Sigmoid colon (tissue), 7 donors: Measurements from ENCODE around the gene LETM1. TPM values are rescaled to one million over a fixed set of nuclear protein-coding genes. Genes with fewer than 3 reads are reported as not detected.

Source experiments
- DNase-seq: peaks from one replicate; pipeline ENCODE4 v3.0.0-alpha.2; 2019
- H3K27ac ChIP-seq, 4 donors: fragments of 200-600 bp; sonication (generic); one replicate each; pipeline ENCODE4 v1.5.1; 2016 to 2019; ENCODE audit warnings: mild to moderate bottlenecking in 1 of 4
- H3K27me3 ChIP-seq, 3 donors: fragments of 200-600 bp; sonication (generic); one replicate each; pipeline ENCODE4 v1.5.1; 2019; ENCODE audit warnings: mild to moderate bottlenecking in 1 of 3
- H3K36me3 ChIP-seq, 4 donors: fragments of 200-600 bp; sonication (generic); one replicate each; pipeline ENCODE4 v1.5.1; 2016 to 2019
- H3K4me1 ChIP-seq, 4 donors: fragments of 200-600 bp; sonication (generic); one replicate each; pipeline ENCODE4 v1.5.1; 2017 to 2019
- H3K4me3 ChIP-seq, 4 donors: fragments of 200-600 bp; sonication (generic); one replicate each; pipeline ENCODE4 v1.5.1; 2017 to 2019; ENCODE audit warnings: mild to moderate bottlenecking in 2 of 4, moderate library complexity in 1 of 4
- H3K9me3 ChIP-seq, 4 donors: fragments of 200-600 bp in 3 of 4; sonication (generic) in 3 of 4; one replicate each; pipeline versions ENCODE4 v1.5.1 to v1.6.1; 2013 to 2019
- EP300 ChIP-seq, 4 donors: sonication (generic); formaldehyde crosslinking; IDR thresholded peaks; one replicate each; pipeline ENCODE4 v1.6.1; 2017; ENCODE audit warnings: antibody characterized with exemption in 4 of 4
- POLR2A ChIP-seq, 2 donors: fragments of 450-650 bp; IDR thresholded peaks; one replicate each; pipeline ENCODE4 v1.6.1; 2016; ENCODE audit warnings: antibody characterized with exemption in 2 of 2, mild to moderate bottlenecking in 2 of 2, moderate library complexity in 2 of 2
- POLR2AphosphoS5 ChIP-seq, 4 donors: sonication (generic); formaldehyde crosslinking; IDR thresholded peaks; one replicate each; pipeline ENCODE4 v1.6.1; 2017; ENCODE audit warnings: antibody characterized with exemption in 4 of 4
- WGBS, 2 donors: extraction: QIAGEN DNeasy Blood & Tissue Kit; methylation state at CpG; one replicate each; pipeline ENCODE4 v1.1.7; 2013; 5-methylcytosine and 5-hydroxymethylcytosine counted together
- intact Hi-C: fragments of 100-400 bp; cut with DNase I; formaldehyde crosslinking; loops from one replicate; pipeline ENCODE4 v1.15.1; 2023
- polyA plus RNA-seq, 3 donors: library from polyadenylated mRNA; stranded (reverse); fragments of 200-250 nt; gene quantifications; one replicate each; pipeline ENCODE4 v1.2.3, GENCODE V29; 2013
- total RNA-seq, 4 donors: library from RNA; depleted of rRNA; stranded (reverse); fragments of >200 nt; gene quantifications; one replicate each; pipeline ENCODE4 v1.1.0, GENCODE V29; 2016
- TF ChIP-seq, protein P1 (sequence below), 4 experiments: fragments of 450-650 bp in 3 of 4; fragments of 200-600 bp in 1 of 4; IDR thresholded peaks; one replicate each; pipeline ENCODE4 v1.5.1; 2016 to 2019; ENCODE audit warnings: antibody characterized with exemption in 4 of 4, mild to moderate bottlenecking in 3 of 4, moderate library complexity in 2 of 4
- donor health status: healthy with polysubstance abuse.
- donor health status: Bipolar disorder and iron deficiency.
- donor health status: healthy.

Gene LETM1
- total RNA-seq, result 10 to 100 TPM; 15.0 to 22.4 (median 17.8) TPM
- 10 to 100 TPM; 11.4 to 91.6 (median 36.1) TPM for polyA plus RNA-seq

DNA sequence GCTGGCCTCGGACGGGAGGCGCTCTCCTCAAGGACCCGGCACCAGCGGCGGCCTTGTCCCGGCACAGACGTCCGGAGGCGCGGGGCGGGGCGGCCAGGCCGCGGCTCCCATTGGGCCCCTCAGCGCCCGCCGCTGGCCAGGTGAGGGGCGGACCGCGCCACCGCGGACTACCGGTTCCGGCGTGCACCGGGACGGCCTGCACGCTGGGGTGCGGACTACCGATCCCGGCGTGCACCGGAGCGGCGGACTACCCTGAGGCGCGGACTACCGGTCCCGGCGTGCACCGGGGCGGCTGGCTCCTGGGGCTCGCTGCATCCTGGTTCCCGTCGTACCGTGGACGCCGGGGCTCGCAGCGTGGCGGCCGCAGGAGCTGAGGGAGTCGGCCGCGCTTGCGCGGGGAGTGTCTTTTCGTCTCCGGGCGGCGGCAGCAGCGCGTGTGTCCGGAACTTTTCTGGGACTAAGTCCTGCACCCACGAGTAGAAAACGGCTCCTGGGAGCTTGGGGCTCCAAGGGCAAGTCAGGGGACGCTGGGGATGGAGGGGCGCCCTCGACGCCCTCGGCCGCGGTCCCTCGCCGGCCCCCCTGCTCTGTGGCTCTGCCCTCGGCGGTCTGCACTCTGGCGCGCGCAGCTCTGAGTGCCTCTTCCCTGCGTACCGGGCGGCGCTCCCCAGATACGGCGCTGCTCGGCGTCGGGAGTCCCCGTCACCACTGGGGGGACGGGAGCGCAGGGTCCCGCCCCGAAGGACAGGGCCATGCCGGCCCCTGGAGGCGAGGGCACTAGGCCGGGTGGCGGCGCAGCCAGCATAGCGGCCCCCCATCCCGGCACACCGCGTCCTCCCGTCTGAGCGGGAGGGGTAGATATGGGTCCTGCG is at the start of gene LETM1:
Gene LETM1 (minus strand): TSS at position 86 of the 872 bp plus-strand sequence. CDS start 206 bp downstream, outside the sequence.
- H3K27ac ChIP-seq, result peak within 1 kb of the TSS; percentile 83 to 87 (median 86)
- TF ChIP-seq, protein P1, sequence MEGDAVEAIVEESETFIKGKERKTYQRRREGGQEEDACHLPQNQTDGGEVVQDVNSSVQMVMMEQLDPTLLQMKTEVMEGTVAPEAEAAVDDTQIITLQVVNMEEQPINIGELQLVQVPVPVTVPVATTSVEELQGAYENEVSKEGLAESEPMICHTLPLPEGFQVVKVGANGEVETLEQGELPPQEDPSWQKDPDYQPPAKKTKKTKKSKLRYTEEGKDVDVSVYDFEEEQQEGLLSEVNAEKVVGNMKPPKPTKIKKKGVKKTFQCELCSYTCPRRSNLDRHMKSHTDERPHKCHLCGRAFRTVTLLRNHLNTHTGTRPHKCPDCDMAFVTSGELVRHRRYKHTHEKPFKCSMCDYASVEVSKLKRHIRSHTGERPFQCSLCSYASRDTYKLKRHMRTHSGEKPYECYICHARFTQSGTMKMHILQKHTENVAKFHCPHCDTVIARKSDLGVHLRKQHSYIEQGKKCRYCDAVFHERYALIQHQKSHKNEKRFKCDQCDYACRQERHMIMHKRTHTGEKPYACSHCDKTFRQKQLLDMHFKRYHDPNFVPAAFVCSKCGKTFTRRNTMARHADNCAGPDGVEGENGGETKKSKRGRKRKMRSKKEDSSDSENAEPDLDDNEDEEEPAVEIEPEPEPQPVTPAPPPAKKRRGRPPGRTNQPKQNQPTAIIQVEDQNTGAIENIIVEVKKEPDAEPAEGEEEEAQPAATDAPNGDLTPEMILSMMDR (IDR thresholded peaks at IDR 0.05), result peak in 1 of 4 experiments; percentile 0
- TF ChIP-seq POLR2AphosphoS5 (IDR thresholded peaks at IDR 0.05) (peak; percentile 66 to 85 (median 84)), EP300 (IDR thresholded peaks at IDR 0.05) (no peak), POLR2A (IDR thresholded peaks at IDR 0.05) (peak; percentile 34 to 41)
- no peaks in the 10 kb centered on the region for H3K36me3 ChIP-seq
- intact Hi-C loops, result loop anchor here (1.0 to 5.0 kb wide), 3 partner anchors 14 to 144 kb away; partner anchors contain the start of gene SLBP
- WGBS, 2 donors, result 0% methylated on average over 107 of the region's 107 CpGs
- DNase-seq, result peak; percentile 98
- no peaks in the 10 kb centered on the region for H3K9me3 ChIP-seq
- H3K4me1 ChIP-seq, result peaks cover 0 to 33% (median 29%) of the 10 kb centered on the region in 4 donors
- no peaks in the 10 kb centered on the region for H3K27me3 ChIP-seq
- peak within 1 kb of the TSS; percentile 70 to 90 (median 76) for H3K4me3 ChIP-seq

DNA sequence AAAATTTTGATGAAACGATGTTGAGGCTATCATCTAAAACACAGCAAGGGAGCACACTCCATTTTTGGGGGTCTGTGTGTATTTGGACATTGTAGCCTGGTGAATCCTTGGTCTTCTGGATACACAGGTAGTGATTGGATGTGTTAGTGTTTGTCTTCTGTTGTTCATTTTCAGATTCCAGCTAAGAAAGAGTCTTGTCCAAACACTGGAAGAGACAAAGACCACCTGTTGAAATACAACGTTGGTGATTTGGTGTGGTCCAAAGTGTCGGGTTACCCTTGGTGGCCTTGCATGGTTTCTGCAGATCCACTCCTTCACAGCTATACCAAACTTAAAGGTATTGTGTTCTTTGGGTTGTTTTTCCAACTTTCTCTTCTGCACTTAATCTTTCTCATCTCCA is 48.1 kb upstream of the LETM1 start:
- intact Hi-C loops, result no loop called here
- H3K36me3 ChIP-seq, result peaks cover 0 to 57% (median 10%) of the 10 kb centered on the region in 4 donors

DNA sequence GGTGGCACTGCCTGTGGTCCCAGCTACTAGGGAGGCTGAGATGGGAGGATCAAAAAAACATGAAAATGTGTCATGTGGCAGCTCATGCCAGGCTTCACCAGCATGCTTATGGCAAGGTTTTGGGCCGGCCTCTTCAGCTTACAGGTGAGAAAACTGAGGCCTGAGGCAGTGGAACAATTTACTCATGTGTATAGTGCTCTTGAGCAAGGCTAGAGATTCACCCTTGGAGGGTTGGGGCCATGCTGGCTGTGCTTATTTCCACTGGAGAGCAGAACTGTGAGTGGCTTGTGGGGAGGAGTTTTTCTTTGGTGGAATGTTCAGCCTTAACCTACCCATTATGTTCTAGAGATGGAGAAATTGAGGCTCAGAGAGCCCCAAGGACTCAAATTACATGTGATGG is 47.1 kb upstream of the LETM1 start:
- DNase-seq, result no peak
- no peaks in the 10 kb centered on the region for H3K9me3 ChIP-seq
- WGBS, 2 donors, result 90 to 94% methylated on average over 1 of the region's 1 CpG
- intact Hi-C loops, result no loop called here
- TF ChIP-seq EP300 (IDR thresholded peaks at IDR 0.05) (no peak), POLR2A (IDR thresholded peaks at IDR 0.05) (no peak), POLR2AphosphoS5 (IDR thresholded peaks at IDR 0.05) (no peak)
- TF ChIP-seq, protein P1 (IDR thresholded peaks at IDR 0.05), result no peak
- H3K36me3 ChIP-seq, result peaks cover 0 to 57% (median 10%) of the 10 kb centered on the region in 4 donors
- H3K4me3 ChIP-seq, result no peak overlapping the region
- no peaks in the 10 kb centered on the region for H3K4me1 ChIP-seq
- H3K27ac ChIP-seq, result no peak overlapping the region
- no peaks in the 10 kb centered on the region for H3K27me3 ChIP-seq

More for the DNA sequence above, 48.1 kb upstream of the LETM1 start:
- H3K4me1 ChIP-seq, result no peaks in the 10 kb centered on the region
- DNase-seq, result no peak
- TF ChIP-seq, protein P1 (IDR thresholded peaks at IDR 0.05), result no peak
- no peak for TF ChIP-seq EP300 (IDR thresholded peaks at IDR 0.05)
- TF ChIP-seq POLR2A (IDR thresholded peaks at IDR 0.05), result no peak
- no peak overlapping the region for H3K4me3 ChIP-seq
- no peak overlapping the region for H3K27ac ChIP-seq
- no peaks in the 10 kb centered on the region for H3K27me3 ChIP-seq
- WGBS, 2 donors, result 70 to 79% methylated on average over 3 of the region's 3 CpGs
- no peaks in the 10 kb centered on the region for H3K9me3 ChIP-seq

DNA sequence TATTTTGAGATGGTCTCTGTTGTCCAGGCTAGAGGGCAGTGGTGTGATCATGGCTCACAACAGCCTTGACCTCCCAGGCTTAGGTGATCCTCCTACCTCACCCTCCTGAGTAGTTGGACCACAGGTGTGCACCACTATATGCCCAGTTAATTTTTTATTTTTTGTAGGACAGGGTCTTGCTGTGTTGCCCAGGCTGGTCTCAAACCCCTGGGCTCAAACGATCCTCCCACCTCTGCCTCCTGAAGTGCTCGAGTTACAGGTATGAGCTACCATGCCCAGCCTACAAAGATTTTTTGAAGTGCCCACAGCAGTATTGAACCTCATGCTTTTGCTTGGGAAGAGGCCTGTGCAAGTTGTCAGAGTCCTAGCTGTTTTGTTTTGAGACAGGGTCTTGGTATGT is 46.3 kb upstream of the LETM1 start:
- 86 to 95% methylated on average over 2 of the region's 2 CpGs for WGBS, 2 donors
- TF ChIP-seq POLR2AphosphoS5 (IDR thresholded peaks at IDR 0.05) (no peak), EP300 (IDR thresholded peaks at IDR 0.05) (no peak), POLR2A (IDR thresholded peaks at IDR 0.05) (no peak)
- TF ChIP-seq, protein P1 (IDR thresholded peaks at IDR 0.05), result no peak
- Histone ChIP-seq H3K27me3 (no peaks in the 10 kb centered on the region), H3K36me3 (peaks cover 0 to 57% (median 10%) of the 10 kb centered on the region in 4 donors), H3K4me3 (no peak overlapping the region), H3K9me3 (no peaks in the 10 kb centered on the region), H3K4me1 (no peaks in the 10 kb centered on the region), H3K27ac (no peak overlapping the region)
- no peak for DNase-seq
- intact Hi-C loops, result no loop called here
